NT2/D1 (cell line): ENCODE data around the gene GNA15.
"Not testable (repeated sequence)": the region's sequence is repeated elsewhere in the genome, so short reads cannot be mapped to it uniquely, and the experiment has no call there.

Source experiments
- DNase-seq: peaks from one replicate; pipeline ENCODE4 v3.0.0-alpha.2; 2011; ENCODE audit warnings: low read depth, low spot score
- H3K27me3 ChIP-seq: 2 replicates; pipeline ENCODE4 v1.6.0; 2011; ENCODE audit warnings: mild to moderate bottlenecking; ENCODE audit not compliant: insufficient read length, insufficient read depth
- H3K36me3 ChIP-seq: 2 replicates; pipeline ENCODE4 v1.6.1; 2011; ENCODE audit warnings: mild to moderate bottlenecking, low read length, mixed read lengths; ENCODE audit not compliant: insufficient read depth, insufficient read length
- H3K4me1 ChIP-seq: 2 replicates; pipeline ENCODE4 v1.5.1; 2011; ENCODE audit not compliant: insufficient read depth, insufficient read length
- H3K4me3 ChIP-seq: 2 replicates; pipeline ENCODE4 v1.5.1; 2011; ENCODE audit warnings: low read depth; ENCODE audit not compliant: insufficient read length
- H3K9ac ChIP-seq: 2 replicates; pipeline ENCODE4 v1.6.0; 2011; ENCODE audit warnings: low read depth; ENCODE audit not compliant: insufficient read length
- H3K9me3 ChIP-seq: 2 replicates; pipeline ENCODE4 v1.5.1; 2011; ENCODE audit warnings: mild to moderate bottlenecking, low read length; ENCODE audit not compliant: insufficient read depth
- SUZ12 ChIP-seq: IDR thresholded peaks from 2 replicates; pipeline ENCODE4 v1.6.1; 2011; ENCODE audit not compliant: insufficient read length, insufficient read depth; ENCODE audit errors: extremely low read depth
- YY1 ChIP-seq: IDR thresholded peaks from 2 replicates; pipeline ENCODE4 v1.6.1; 2011; ENCODE audit not compliant: insufficient read length, insufficient read depth
- ZNF274 ChIP-seq: IDR thresholded peaks from 2 replicates; pipeline ENCODE4 v1.6.1; 2011; ENCODE audit warnings: mild to moderate bottlenecking, low read depth, low read length

Gene GNA15

GRCh38 chr19:3153286-3154230 lies 17.7 kb downstream of the GNA15 start:
- H3K9ac ChIP-seq, result no peak overlapping the region
- no peak for DNase-seq
- H3K27me3 ChIP-seq, result peaks cover 24% of the 10 kb centered on the region
- TF ChIP-seq SUZ12 (no peak), ZNF274 (no peak), YY1 (no peak)
- H3K36me3 ChIP-seq, result no peaks in the 10 kb centered on the region
- H3K4me1 ChIP-seq, result peaks cover 11% of the 10 kb centered on the region
- H3K4me3 ChIP-seq, result no peak overlapping the region
- no peaks in the 10 kb centered on the region for H3K9me3 ChIP-seq

GRCh38 chr19:3154447-3154846 lies 18.6 kb downstream of the GNA15 start:
- not testable (repeated sequence) for DNase-seq, H3K9me3 ChIP-seq, H3K9ac ChIP-seq, H3K4me3 ChIP-seq, H3K36me3 ChIP-seq, H3K4me1 ChIP-seq
- H3K27me3 ChIP-seq, result peaks cover 24% of the 10 kb centered on the region

- no peak overlapping the region for H3K4me3 ChIP-seq
Measured at GRCh38 chr19:3154957-3155736, 19.3 kb downstream of the GNA15 start.

GRCh38 chr19:3157096-3157845 lies 21.4 kb downstream of the GNA15 start:
- Histone ChIP-seq H3K27me3 (peaks cover 11% of the 10 kb centered on the region), H3K9ac (no peak overlapping the region), H3K9me3 (no peaks in the 10 kb centered on the region), H3K4me3 (no peak overlapping the region), H3K36me3 (no peaks in the 10 kb centered on the region), H3K4me1 (peaks cover 9% of the 10 kb centered on the region)
- no peak for DNase-seq
- no peak for TF ChIP-seq ZNF274
- no peak for TF ChIP-seq YY1

More at GRCh38 chr19:3154957-3155736, 19.3 kb downstream of the GNA15 start:
- no peaks in the 10 kb centered on the region for H3K36me3 ChIP-seq
- H3K9me3 ChIP-seq, result no peaks in the 10 kb centered on the region
- H3K9ac ChIP-seq, result no peak overlapping the region
- peaks cover 24% of the 10 kb centered on the region for H3K27me3 ChIP-seq
- peaks cover 9% of the 10 kb centered on the region for H3K4me1 ChIP-seq
- TF ChIP-seq ZNF274 (no peak), YY1 (no peak)
- no peak for DNase-seq

- no peaks in the 10 kb centered on the region for H3K36me3 ChIP-seq
- H3K4me1 ChIP-seq, result peaks cover 13% of the 10 kb centered on the region
- TF ChIP-seq SUZ12 (no peak), YY1 (no peak), ZNF274 (no peak)
- H3K4me3 ChIP-seq, result no peak overlapping the region
- no peak for DNase-seq
- H3K9ac ChIP-seq, result no peak overlapping the region
- no peaks in the 10 kb centered on the region for H3K9me3 ChIP-seq
- peaks cover 16% of the 10 kb centered on the region for H3K27me3 ChIP-seq
Measured at GRCh38 chr19:3159565-3159964, 23.7 kb downstream of the GNA15 start.

- no peak for DNase-seq
- H3K4me1 ChIP-seq, result peaks cover 9% of the 10 kb centered on the region
- peaks cover 16% of the 10 kb centered on the region for H3K27me3 ChIP-seq
- H3K9me3 ChIP-seq, result no peaks in the 10 kb centered on the region
- H3K36me3 ChIP-seq, result no peaks in the 10 kb centered on the region
- no peak overlapping the region for H3K4me3 ChIP-seq
- no peak overlapping the region for H3K9ac ChIP-seq
- TF ChIP-seq SUZ12 (no peak), ZNF274 (no peak), YY1 (no peak)
Measured at GRCh38 chr19:3160219-3160618, 24.4 kb downstream of the GNA15 start.

GRCh38 chr19:3161453-3161852 lies 25.6 kb downstream of the GNA15 start:
- Histone ChIP-seq H3K4me1 (peaks cover 4% of the 10 kb centered on the region), H3K27me3 (peaks cover 17% of the 10 kb centered on the region), H3K9me3 (no peaks in the 10 kb centered on the region), H3K9ac (no peak overlapping the region), H3K4me3 (no peak overlapping the region), H3K36me3 (no peaks in the 10 kb centered on the region)
- DNase-seq, result no peak
- TF ChIP-seq ZNF274 (no peak), YY1 (no peak), SUZ12 (no peak)
